Transverse colon (tissue), 4 donors: ENCODE measurements around the gene CYP26A1.

Source experiments
- CTCF ChIP-seq, 5 experiments: fragments of 200-600 bp in 3 of 5; fragments of 450-650 bp in 2 of 5; sonication (generic) in 3 of 5; IDR thresholded peaks; 1 replicate in 2 of 5; 2 replicates in 3 of 5; pipeline ENCODE4 v1.5.1; 2016 to 2017; ENCODE audit warnings: antibody characterized with exemption in 5 of 5, inconsistent platforms in 3 of 5, mild to moderate bottlenecking in 2 of 5, moderate library complexity in 1 of 5
- EP300 ChIP-seq: sonication (generic); formaldehyde crosslinking; IDR thresholded peaks from one replicate; pipeline ENCODE4 v1.6.1; 2017; ENCODE audit warnings: antibody characterized with exemption, low read depth
- POLR2A ChIP-seq: fragments of 450-650 bp; IDR thresholded peaks from one replicate; pipeline ENCODE4 v1.6.1; 2016; ENCODE audit warnings: antibody characterized with exemption, mild to moderate bottlenecking, moderate library complexity
- POLR2AphosphoS5 ChIP-seq, 3 donors: sonication (generic); formaldehyde crosslinking; IDR thresholded peaks; one replicate each; pipeline ENCODE4 v1.6.1; 2016; ENCODE audit warnings: antibody characterized with exemption in 3 of 3

DNA sequence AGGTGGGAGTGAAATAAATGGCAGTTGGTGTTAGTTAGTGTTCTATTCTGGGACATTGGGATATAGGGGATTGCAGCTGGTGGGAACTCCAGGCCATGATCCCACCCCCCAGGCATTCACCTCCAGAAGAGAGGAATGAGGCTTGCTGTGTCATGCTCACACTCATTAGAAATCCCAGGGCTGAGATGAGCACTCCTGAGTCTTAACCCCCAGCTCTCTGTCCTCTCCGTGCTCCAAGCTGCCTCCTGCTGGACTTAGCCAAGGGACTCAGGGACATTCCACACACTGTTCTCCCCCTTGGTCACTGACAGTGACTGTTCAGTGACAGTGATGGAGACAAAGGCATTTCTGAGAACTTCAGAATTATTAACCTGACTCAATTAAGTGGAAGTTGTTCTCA, 21.5 kb downstream of the CYP26A1 start:
- TF ChIP-seq CTCF (IDR thresholded peaks at IDR 0.05) (no peak), EP300 (no peak), POLR2A (no peak), POLR2AphosphoS5 (IDR thresholded peaks at IDR 0.05) (no peak)
